ENCODE measurements around the gene ANO7.

ANO7 gene

GRCh38 chr2:241228860-241229516 lies 40.5 kb downstream of the ANO7 start:
- no peak for DNase-seq

GRCh38 chr2:241229563-241230401 lies 41.3 kb downstream of the ANO7 start:
- DNase-seq: no peak

- DNase-seq: no peak
Measured at GRCh38 chr2:241230435-241230834, 42.0 kb downstream of the ANO7 start.

- DNase-seq: no peak
Measured at GRCh38 chr2:241232736-241233575, 44.5 kb downstream of the ANO7 start.

- DNase-seq: no peak
Measured at GRCh38 chr2:241234066-241234790, 45.8 kb downstream of the ANO7 start.

- DNase-seq: no peak
Measured at GRCh38 chr2:241234962-241235740, 46.7 kb downstream of the ANO7 start.

- DNase-seq: no peak
Measured at GRCh38 chr2:241235859-241236593, 47.5 kb downstream of the ANO7 start.

GRCh38 chr2:241237047-241237446 lies 48.6 kb downstream of the ANO7 start:
- DNase-seq: no peak

- no peak for DNase-seq
Measured at GRCh38 chr2:241237949-241238371, 49.5 kb downstream of the ANO7 start.

GRCh38 chr2:241238693-241239198 lies 50.3 kb downstream of the ANO7 start:
- no peak for DNase-seq

- DNase-seq: no peak
Measured at GRCh38 chr2:241239552-241240202, 51.2 kb downstream of the ANO7 start.

- DNase-seq: no peak
Measured at GRCh38 chr2:241240320-241241004, 52.0 kb downstream of the ANO7 start.

- DNase-seq: no peak
Measured at GRCh38 chr2:241241669-241242068, 53.2 kb downstream of the ANO7 start.

- DNase-seq: no peak
Measured at GRCh38 chr2:241242306-241242705, 53.8 kb downstream of the ANO7 start.

GRCh38 chr2:241244368-241244767 lies 55.9 kb downstream of the ANO7 start:
- DNase-seq: no peak

- no peak for DNase-seq
Measured at GRCh38 chr2:241248289-241248688, 59.8 kb downstream of the ANO7 start.

- DNase-seq: no peak
Measured at GRCh38 chr2:241248897-241249296, 60.4 kb downstream of the ANO7 start.

GRCh38 chr2:241249654-241250053 lies 61.2 kb downstream of the ANO7 start:
- DNase-seq: no peak

GRCh38 chr2:241252778-241253475 lies 64.5 kb downstream of the ANO7 start:
- DNase-seq: no peak
